DND-41 (cell line): ENCODE data around the gene HENMT1.

Source experiments
- CTCF ChIP-seq: IDR thresholded peaks from 2 replicates; pipeline ENCODE4 v1.5.1; 2012; ENCODE audit warnings: borderline replicate concordance, low read length, moderate library complexity, mild to moderate bottlenecking; ENCODE audit not compliant: poor library complexity, severe bottlenecking; ENCODE audit errors: extremely low read depth
- EZH2 ChIP-seq: IDR thresholded peaks from 3 replicates; pipeline ENCODE4 v1.6.1; 2012; ENCODE audit warnings: borderline replicate concordance, low read depth, mild to moderate bottlenecking, moderate library complexity, low read length, inconsistent platforms; ENCODE audit not compliant: severe bottlenecking

- TF ChIP-seq CTCF (no peak), EZH2 (no peak)
Observed at GRCh38 chr1:108678706-108679105, 17.8 kb upstream of the HENMT1 start.
